ENCODE results near the gene PDE10A.

Gene PDE10A

GRCh38 chr6:165481921-165482320 is 181.1 kb downstream of the PDE10A start:
- H3K4me3 ChIP-seq (ENCODE audit: low read depth, low read length, poor library complexity, severe bottlenecking), result no peak overlapping the region
- no peaks in the 10 kb centered on the region for H4K20me1 ChIP-seq (ENCODE audit: insufficient read depth, low read length)
- no peaks in the 10 kb centered on the region for H3K9me3 ChIP-seq (ENCODE audit: low read length)
- H3K79me2 ChIP-seq (ENCODE audit: insufficient read depth, low read length), result no peaks in the 10 kb centered on the region
- no peaks in the 10 kb centered on the region for H3K36me3 ChIP-seq (ENCODE audit: insufficient read depth, low read length)
- H3K27ac ChIP-seq (ENCODE audit: low read depth, low read length, poor library complexity, severe bottlenecking), result no peak overlapping the region
- H3K9ac ChIP-seq (ENCODE audit: low read length), result no peak overlapping the region
- no peaks in the 10 kb centered on the region for H3K4me1 ChIP-seq (ENCODE audit: insufficient read depth, low read length, severe bottlenecking)
- H3K9me2 ChIP-seq (ENCODE audit: low read depth, low read length), result no peaks in the 10 kb centered on the region
- H2AFZ ChIP-seq (ENCODE audit: low read length), result no peak overlapping the region
- no peaks in the 10 kb centered on the region for H3K27me3 ChIP-seq (ENCODE audit: insufficient read depth, low read length)
- TF ChIP-seq EZH2 (IDR thresholded peaks at IDR 0.05; ENCODE audit: borderline replicate concordance, low read length), result no peak
- TF ChIP-seq CTCF (IDR thresholded peaks at IDR 0.05; ENCODE audit: low read length), result no peak
- H3F3A ChIP-seq (ENCODE audit: insufficient read depth, low read length), result no peaks in the 10 kb centered on the region
- no peak overlapping the region for H3K4me2 ChIP-seq (ENCODE audit: low read length)

GRCh38 chr6:165480916-165481315 is 182.1 kb downstream of the PDE10A start:
- H3K4me2 ChIP-seq (ENCODE audit: low read length), result no peak overlapping the region
- H3K9me3 ChIP-seq (ENCODE audit: low read length), result no peaks in the 10 kb centered on the region
- TF ChIP-seq EZH2 (IDR thresholded peaks at IDR 0.05; ENCODE audit: borderline replicate concordance, low read length), result no peak
- no peak for TF ChIP-seq CTCF (IDR thresholded peaks at IDR 0.05; ENCODE audit: low read length)
- H3K4me3 ChIP-seq (ENCODE audit: low read depth, low read length, poor library complexity, severe bottlenecking), result no peak overlapping the region
- no peaks in the 10 kb centered on the region for H3K36me3 ChIP-seq (ENCODE audit: insufficient read depth, low read length)
- H4K20me1 ChIP-seq (ENCODE audit: insufficient read depth, low read length), result no peaks in the 10 kb centered on the region
- no peaks in the 10 kb centered on the region for H3K4me1 ChIP-seq (ENCODE audit: insufficient read depth, low read length, severe bottlenecking)
- H3K9ac ChIP-seq (ENCODE audit: low read length), result no peak overlapping the region
- H3K27ac ChIP-seq (ENCODE audit: low read depth, low read length, poor library complexity, severe bottlenecking), result no peak overlapping the region
- H3K27me3 ChIP-seq (ENCODE audit: insufficient read depth, low read length), result no peaks in the 10 kb centered on the region
- no peaks in the 10 kb centered on the region for H3K9me2 ChIP-seq (ENCODE audit: low read depth, low read length)
- H3F3A ChIP-seq (ENCODE audit: insufficient read depth, low read length), result no peaks in the 10 kb centered on the region
- no peaks in the 10 kb centered on the region for H3K79me2 ChIP-seq (ENCODE audit: insufficient read depth, low read length)
- H2AFZ ChIP-seq (ENCODE audit: low read length), result no peak overlapping the region

- no peaks in the 10 kb centered on the region for H3K9me3 ChIP-seq (ENCODE audit: low read length)
- no peak overlapping the region for H3K9ac ChIP-seq (ENCODE audit: low read length)
- no peaks in the 10 kb centered on the region for H3K27me3 ChIP-seq (ENCODE audit: insufficient read depth, low read length)
- no peak overlapping the region for H3K4me3 ChIP-seq (ENCODE audit: low read depth, low read length, poor library complexity, severe bottlenecking)
- H3K79me2 ChIP-seq (ENCODE audit: insufficient read depth, low read length), result no peaks in the 10 kb centered on the region
- no peaks in the 10 kb centered on the region for H3K4me1 ChIP-seq (ENCODE audit: insufficient read depth, low read length, severe bottlenecking)
- H4K20me1 ChIP-seq (ENCODE audit: insufficient read depth, low read length), result no peaks in the 10 kb centered on the region
- H3K36me3 ChIP-seq (ENCODE audit: insufficient read depth, low read length), result no peaks in the 10 kb centered on the region
- no peak overlapping the region for H3K27ac ChIP-seq (ENCODE audit: low read depth, low read length, poor library complexity, severe bottlenecking)
- H2AFZ ChIP-seq (ENCODE audit: low read length), result no peak overlapping the region
- no peak for TF ChIP-seq CTCF (IDR thresholded peaks at IDR 0.05; ENCODE audit: low read length)
- TF ChIP-seq EZH2 (IDR thresholded peaks at IDR 0.05; ENCODE audit: borderline replicate concordance, low read length), result no peak
- H3K4me2 ChIP-seq (ENCODE audit: low read length), result no peak overlapping the region
- H3F3A ChIP-seq (ENCODE audit: insufficient read depth, low read length), result no peaks in the 10 kb centered on the region
- H3K9me2 ChIP-seq (ENCODE audit: low read depth, low read length), result no peaks in the 10 kb centered on the region
Measured at GRCh38 chr6:165478581-165478980, 184.5 kb downstream of the PDE10A start.

Data from OCI-LY1 (cell line).